ENCODE measurements around the gene EPHA3.

The EPHA3 gene

GRCh38 chr3:89145995-89146394, 38.6 kb downstream of the EPHA3 start:
- DNase-seq (ENCODE audit: low read depth in 3 of 3), result no peak

DNA sequence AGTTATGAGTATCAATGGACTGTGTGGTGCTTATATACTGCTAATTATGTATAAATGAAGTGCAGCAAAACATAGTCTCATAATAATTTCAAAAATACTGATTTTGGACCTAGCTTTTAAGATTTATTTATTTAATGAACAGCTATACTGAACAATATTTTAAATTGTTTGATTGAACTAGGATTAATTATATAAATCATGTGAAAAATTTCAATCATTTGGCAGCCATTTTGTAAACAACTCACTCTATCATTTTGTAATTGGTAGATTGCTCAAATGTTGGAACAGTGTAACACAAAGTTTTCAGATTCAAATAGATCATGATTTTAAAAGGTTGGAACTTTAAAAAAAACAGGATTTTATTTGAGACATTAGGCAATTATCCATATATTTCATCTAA, 47.0 kb downstream of the EPHA3 start:
- DNase-seq (ENCODE audit: low read depth in 3 of 3), result no peak

- no peak for DNase-seq (ENCODE audit: low read depth in 3 of 3)
Observed at GRCh38 chr3:89155811-89156210, 48.4 kb downstream of the EPHA3 start.

DNA sequence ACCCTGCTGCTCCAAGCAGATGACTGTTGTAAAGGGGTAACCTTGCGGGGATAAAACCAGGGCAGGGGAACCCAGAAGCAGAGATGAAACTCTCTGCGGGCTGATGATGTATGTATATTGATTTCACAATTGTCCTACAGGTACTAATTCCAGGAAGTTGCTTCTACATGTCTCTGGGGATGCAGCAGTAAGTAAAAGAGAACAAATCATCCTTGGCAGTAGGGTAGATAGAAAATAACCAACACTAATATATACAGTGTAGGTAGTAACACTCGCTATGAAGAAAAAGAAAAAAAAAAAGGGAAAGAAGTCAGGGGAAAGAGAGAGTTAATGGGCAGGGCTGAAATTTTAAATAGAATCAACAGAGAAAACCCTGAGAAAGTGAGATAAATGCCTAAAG, 50.2 kb downstream of the EPHA3 start:
- no peak for DNase-seq (ENCODE audit: low read depth in 3 of 3)

- DNase-seq (ENCODE audit: low read depth in 3 of 3), result no peak
Observed at GRCh38 chr3:89159605-89160004, 52.2 kb downstream of the EPHA3 start.

- DNase-seq (ENCODE audit: low read depth in 3 of 3), result no peak
Observed at GRCh38 chr3:89164774-89165173, 57.4 kb downstream of the EPHA3 start.

GRCh38 chr3:89165636-89166263, 58.3 kb downstream of the EPHA3 start:
- DNase-seq (ENCODE audit: low read depth in 3 of 3), result no peak

GRCh38 chr3:89171687-89172545, 64.5 kb downstream of the EPHA3 start:
- DNase-seq (ENCODE audit: low read depth in 3 of 3), result no peak

- no peak for DNase-seq (ENCODE audit: low read depth in 3 of 3)
Observed at GRCh38 chr3:89173546-89173945, 66.1 kb downstream of the EPHA3 start.

DNA sequence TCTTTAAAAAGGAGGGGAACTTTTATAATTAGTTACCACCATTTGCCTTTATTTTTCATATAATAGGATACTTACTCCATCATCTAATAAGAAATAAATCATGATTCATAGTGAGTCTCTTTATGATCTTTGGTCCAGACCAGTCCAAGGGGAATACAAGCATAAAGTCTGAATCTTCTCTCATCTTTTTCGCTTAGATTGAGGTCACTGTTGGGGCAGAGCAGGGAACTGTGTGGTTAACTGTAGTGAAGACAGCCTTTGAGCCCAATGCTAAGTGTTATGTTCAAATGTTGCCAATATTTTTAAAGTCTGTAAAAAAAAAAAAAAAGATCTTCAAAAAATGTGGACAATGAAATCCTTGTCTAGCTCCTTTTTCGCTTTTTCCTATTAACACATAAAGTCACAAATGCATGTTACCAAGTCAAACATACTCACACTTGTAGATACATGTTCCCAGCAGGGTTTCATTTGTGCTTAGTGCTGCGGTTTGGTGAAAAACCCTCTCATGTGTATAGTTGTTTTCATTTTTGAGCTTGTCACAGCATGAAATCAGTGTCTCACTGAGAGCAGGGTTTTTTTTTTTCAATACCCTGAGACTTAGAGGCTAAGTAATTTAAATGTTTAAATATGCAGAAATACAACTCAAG, 72.1 kb downstream of the EPHA3 start:
- no peak for DNase-seq (ENCODE audit: low read depth in 3 of 3)

DNA sequence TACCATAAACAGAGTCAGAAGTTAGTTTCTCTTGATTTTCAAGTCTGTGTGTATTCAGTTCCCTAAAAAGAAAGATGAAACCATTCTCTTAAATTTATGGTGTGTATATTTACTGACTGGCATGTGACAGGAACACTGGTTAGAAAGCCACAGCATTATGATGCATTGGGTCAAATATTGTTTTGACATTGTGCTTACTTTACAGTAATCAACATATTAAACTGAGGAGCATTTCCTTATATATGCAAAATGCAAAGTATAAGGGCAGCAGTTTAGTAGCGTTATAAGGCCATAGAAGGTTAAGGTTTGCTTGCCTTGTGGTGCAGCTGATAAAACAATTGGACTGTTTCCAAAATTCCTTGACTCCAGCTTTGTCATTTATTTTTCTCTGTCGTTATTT, 72.9 kb downstream of the EPHA3 start:
- DNase-seq (ENCODE audit: low read depth in 3 of 3), result no peak

- DNase-seq (ENCODE audit: low read depth in 3 of 3), result no peak
Observed at GRCh38 chr3:89182056-89182455, 74.6 kb downstream of the EPHA3 start.

DNA sequence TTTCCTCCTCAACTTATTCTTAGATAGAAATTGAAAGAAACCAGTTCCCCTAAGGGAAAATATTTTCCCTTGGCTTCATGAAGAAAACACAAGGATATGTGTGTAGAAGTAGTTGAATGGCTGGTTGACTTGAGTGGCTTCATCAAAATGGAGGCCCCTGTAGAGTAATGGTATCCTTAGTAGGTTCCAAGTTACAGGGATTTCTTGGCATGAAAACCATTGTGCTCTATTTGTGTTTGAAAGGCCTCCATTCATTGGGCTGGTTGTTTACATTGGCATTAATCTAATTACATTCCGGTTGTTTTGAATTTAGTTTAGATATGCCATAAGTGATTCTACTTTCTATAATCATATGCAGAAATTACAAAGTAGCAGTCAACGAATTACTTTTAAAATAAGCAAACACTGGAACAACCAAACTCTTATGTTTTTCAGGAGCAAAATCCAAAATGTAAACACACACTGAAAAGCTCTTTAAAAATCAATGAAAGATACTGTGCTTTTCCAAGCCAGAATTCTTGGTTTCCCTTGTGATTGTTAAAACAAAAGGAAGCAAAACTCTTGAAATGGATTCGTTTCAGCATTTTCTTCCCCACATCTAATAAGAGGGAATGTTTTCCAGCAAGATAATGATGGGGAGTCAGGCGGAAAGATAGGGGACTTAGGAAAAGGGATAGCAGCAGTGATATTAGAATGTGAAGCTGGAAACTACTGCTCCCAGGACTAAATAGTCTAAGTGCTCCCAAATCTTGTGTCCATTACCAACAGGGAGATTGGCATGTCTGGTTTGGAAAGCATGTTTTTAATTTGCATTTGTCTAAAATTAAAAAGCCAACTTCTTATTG, 77.0 kb downstream of the EPHA3 start:
- DNase-seq (ENCODE audit: low read depth in 3 of 3), result no peak

GRCh38 chr3:89186456-89186855, 79.0 kb downstream of the EPHA3 start:
- no peak for DNase-seq (ENCODE audit: low read depth in 3 of 3)

GRCh38 chr3:89198591-89198990, 91.2 kb downstream of the EPHA3 start:
- DNase-seq (ENCODE audit: low read depth in 3 of 3), result no peak

DNA sequence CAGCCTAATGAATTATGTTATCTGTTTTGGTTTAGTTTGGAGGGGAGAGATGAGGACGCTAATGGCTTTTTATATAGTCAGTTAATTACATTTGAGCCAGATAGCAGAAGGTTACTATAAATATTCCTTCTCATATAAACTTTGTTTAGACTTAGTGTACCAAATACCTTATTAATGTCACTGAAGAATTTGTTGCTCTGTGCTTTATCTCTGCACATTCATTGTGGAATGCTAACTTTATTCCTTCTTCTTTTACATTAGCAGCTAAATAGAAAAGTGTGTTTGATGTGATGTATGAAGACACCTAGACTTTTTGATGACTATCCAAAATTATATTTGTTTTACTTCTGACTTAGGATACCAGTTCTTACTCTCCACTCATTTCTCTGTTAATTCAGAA, 105.2 kb downstream of the EPHA3 start:
- no peak for DNase-seq (ENCODE audit: low read depth in 3 of 3)

DNA sequence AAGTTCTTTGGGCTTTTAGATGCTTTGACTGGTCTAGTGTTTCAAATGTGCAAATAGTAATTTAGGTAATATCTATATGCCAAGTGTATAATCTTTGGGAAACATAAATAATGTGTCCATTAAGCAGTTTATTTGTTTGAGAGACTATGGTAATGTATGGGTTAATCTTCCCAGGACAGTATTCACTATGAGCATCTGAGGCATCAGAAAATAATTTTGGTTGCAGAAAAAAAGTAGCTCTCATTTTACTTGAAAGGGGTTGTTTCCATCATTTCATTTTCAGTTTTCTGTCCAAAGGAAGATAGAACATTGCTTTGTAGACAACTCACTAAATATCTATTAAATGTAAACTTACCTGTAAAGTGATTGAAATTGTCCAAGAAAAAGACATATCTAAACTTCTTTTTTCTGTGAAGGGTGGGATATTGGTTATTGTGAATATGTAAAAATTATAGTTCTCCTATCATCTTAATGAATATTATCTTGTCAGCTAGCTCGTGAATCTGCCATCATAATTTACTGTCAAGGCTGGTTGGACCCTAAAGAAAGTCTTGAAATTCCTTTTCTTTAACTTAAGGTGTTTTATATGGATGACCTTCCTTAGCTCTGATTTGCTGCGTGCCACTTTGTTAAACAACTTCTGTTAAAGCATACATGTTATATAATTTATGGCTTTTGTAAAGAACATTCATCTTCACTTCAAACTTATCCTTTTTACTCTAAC, 108.8 kb downstream of the EPHA3 start:
- no peak for DNase-seq (ENCODE audit: low read depth in 3 of 3)

- DNase-seq (ENCODE audit: low read depth in 3 of 3), result no peak
Observed at GRCh38 chr3:89217148-89217685, 109.8 kb downstream of the EPHA3 start.

DNA sequence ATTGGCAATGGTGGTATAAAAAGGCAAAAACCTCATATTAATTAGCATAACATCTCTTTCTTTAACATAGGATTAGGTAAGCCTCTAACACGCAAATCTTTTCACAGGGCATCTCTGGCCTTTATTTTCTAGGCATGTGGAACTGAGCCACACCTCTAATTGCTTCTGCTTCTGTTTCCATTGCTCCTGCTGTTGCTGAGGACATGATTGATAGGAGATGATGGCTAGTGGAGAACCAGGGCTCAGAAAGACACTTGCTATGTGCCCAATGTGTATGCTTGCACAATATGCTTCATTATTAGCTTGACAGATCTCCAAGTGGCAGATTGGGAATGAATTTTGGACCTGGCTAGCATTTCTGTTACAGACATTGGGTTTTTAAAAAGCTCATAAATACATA, 114.5 kb downstream of the EPHA3 start:
- DNase-seq (ENCODE audit: low read depth in 3 of 3), result no peak

GRCh38 chr3:89223188-89223587, 115.8 kb downstream of the EPHA3 start:
- DNase-seq (ENCODE audit: low read depth in 3 of 3), result no peak

DNA sequence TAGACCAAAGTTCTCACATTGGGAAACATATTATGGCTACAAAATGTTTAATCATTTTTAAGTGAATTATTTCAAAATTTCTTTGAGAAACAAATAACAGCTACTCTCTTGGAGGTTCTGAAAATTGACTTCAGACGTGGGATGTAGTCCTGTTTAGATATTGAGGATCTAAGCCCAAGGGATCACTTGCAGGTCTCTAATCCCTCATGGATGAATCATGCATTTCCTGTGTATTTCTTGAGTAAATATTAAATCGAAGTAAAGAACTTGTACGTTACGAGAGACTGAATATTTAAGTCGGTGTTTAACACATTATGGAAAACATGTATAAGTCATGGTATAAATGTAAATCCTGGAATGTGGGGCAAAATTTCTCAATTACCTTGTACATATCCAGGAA, 119.8 kb downstream of the EPHA3 start:
- DNase-seq (ENCODE audit: low read depth in 3 of 3), result no peak

Measured in stimulated activated CD4-positive, alpha-beta T cell treated with anti-CD3 and anti-CD28 coated beads, TNF-alpha, amount 100 ng/mL, for 4 hours (primary cell).